HepG2 (cell line): Measurements from ENCODE around the gene CGNL1. TPM values are rescaled to one million over a fixed set of nuclear protein-coding genes. Genes with fewer than 3 reads are reported as not detected.

Source experiments
- CHCHD3 ChIP-seq: sonication (generic); formaldehyde crosslinking; IDR thresholded peaks from 2 replicates; pipeline ENCODE4 v1.8.0; 2022; ENCODE audit warnings: mild to moderate bottlenecking, missing genetic modification reagents, moderate library complexity
- DRAP1 ChIP-seq: IDR thresholded peaks from 2 replicates; pipeline ENCODE4 v1.6.1; 2016; ENCODE audit warnings: missing genetic modification reagents, missing compliant biosample characterization
- ELF1 ChIP-seq: sonication (generic); formaldehyde crosslinking; IDR thresholded peaks from 2 replicates; pipeline ENCODE4 v1.4.0; 2020; ENCODE audit warnings: missing genetic modification reagents
- ELF3 ChIP-seq: IDR thresholded peaks from 2 replicates; pipeline ENCODE4 v1.6.1; 2016; ENCODE audit warnings: missing genetic modification reagents, missing compliant biosample characterization
- GRHL1 ChIP-seq: sonication (generic); formaldehyde crosslinking; conservative IDR thresholded peaks from 2 replicates; pipeline ENCODE4 v1.8.0; 2022; ENCODE audit warnings: missing genetic modification reagents
- HNRNPK ChIP-seq: fragments of 200-400 bp; formaldehyde crosslinking; IDR thresholded peaks from 2 replicates; pipeline ENCODE4 v1.6.1; 2018; ENCODE audit warnings: low read length, low read depth, moderate library complexity, mild to moderate bottlenecking; ENCODE audit not compliant: poor library complexity, severe bottlenecking
- IRF9 ChIP-seq: sonication (generic); formaldehyde crosslinking; IDR thresholded peaks from 2 replicates; pipeline ENCODE4 v1.8.0; 2022; ENCODE audit warnings: missing genetic modification reagents, mild to moderate bottlenecking, borderline replicate concordance
- KDM5A ChIP-seq: fragments of 200-600 bp; sonication (generic); IDR thresholded peaks from 2 replicates; pipeline ENCODE4 v1.7.0; 2018; ENCODE audit warnings: antibody characterized with exemption, mild to moderate bottlenecking, low read length, borderline replicate concordance
- KDM6A ChIP-seq: IDR thresholded peaks from 2 replicates; pipeline ENCODE4 v1.6.1; 2016; ENCODE audit warnings: low read depth
- POGK ChIP-seq: sonication (generic); formaldehyde crosslinking; conservative IDR thresholded peaks from 2 replicates; pipeline ENCODE4 v1.8.0; 2022; ENCODE audit warnings: mild to moderate bottlenecking, moderate library complexity, missing genetic modification reagents
- SKI ChIP-seq: fragments of 450-650 bp; IDR thresholded peaks from one replicate; pipeline ENCODE4 v1.6.1; 2018; ENCODE audit warnings: mild to moderate bottlenecking; ENCODE audit not compliant: partially characterized antibody
- SOX13 ChIP-seq, 3 experiments: fragments of 450-650 bp in 1 of 3; sonication (generic) in 1 of 3; formaldehyde crosslinking in 1 of 3; IDR thresholded peaks in 2 of 3; conservative IDR thresholded peaks in 1 of 3; 2 replicates each; pipeline versions ENCODE4 v1.5.0 to v1.6.1; 2016 to 2020; ENCODE audit warnings: antibody characterized with exemption in 1 of 3, mild to moderate bottlenecking in 1 of 3, missing compliant biosample characterization in 1 of 3, missing genetic modification reagents in 1 of 3, moderate library complexity in 1 of 3
- STAT6 ChIP-seq: sonication (generic); formaldehyde crosslinking; IDR thresholded peaks from 2 replicates; pipeline ENCODE4 v1.4.0; 2020; ENCODE audit warnings: missing genetic modification reagents, mild to moderate bottlenecking, borderline replicate concordance
- TBX2 ChIP-seq: sonication (generic); formaldehyde crosslinking; IDR thresholded peaks from 2 replicates; pipeline ENCODE4 v1.5.0; 2020; ENCODE audit warnings: missing genetic modification reagents, mild to moderate bottlenecking, borderline replicate concordance
- ZNF207 ChIP-seq: fragments of 450-650 bp; IDR thresholded peaks from 2 replicates; pipeline ENCODE4 v1.6.1; 2016; ENCODE audit warnings: antibody characterized with exemption, borderline replicate concordance
- ZNF264 ChIP-seq: sonication (generic); formaldehyde crosslinking; IDR thresholded peaks from 2 replicates; pipeline ENCODE4 v1.4.0; 2020; ENCODE audit warnings: missing genetic modification reagents
- ZNF547 ChIP-seq: sonication (generic); formaldehyde crosslinking; IDR thresholded peaks from 2 replicates; pipeline ENCODE4 v1.5.1; 2020; ENCODE audit warnings: mild to moderate bottlenecking, missing genetic modification reagents
- ZNF589 ChIP-seq: sonication (generic); formaldehyde crosslinking; conservative IDR thresholded peaks from 2 replicates; pipeline ENCODE4 v1.8.0; 2022; ENCODE audit warnings: mild to moderate bottlenecking, moderate library complexity, missing genetic modification reagents
- ZNF615 ChIP-seq: sonication (generic); formaldehyde crosslinking; IDR thresholded peaks from 2 replicates; pipeline ENCODE4 v1.5.0; 2020; ENCODE audit warnings: mild to moderate bottlenecking, missing genetic modification reagents, borderline replicate concordance
- ZNF772 ChIP-seq: sonication (generic); formaldehyde crosslinking; IDR thresholded peaks from 2 replicates; pipeline ENCODE4 v1.5.0; 2020; ENCODE audit warnings: mild to moderate bottlenecking, missing genetic modification reagents
- ZNF891 ChIP-seq: sonication (generic); formaldehyde crosslinking; IDR thresholded peaks from 2 replicates; pipeline ENCODE4 v1.5.0; 2020; ENCODE audit warnings: mild to moderate bottlenecking, missing genetic modification reagents
- polyA plus RNA-seq, 8 experiments: library from polyadenylated mRNA; depleted of rRNA in 3 of 8; stranded (reverse) in 7 of 8; unstranded in 1 of 8; fragments of >200 nt; fragmentation: Illumina TruSeq in 4 of 8; extraction: Trizol in 4 of 8; gene quantifications; 2 replicates each; pipeline versions ENCODE4 v1.2.1 to v1.2.3, GENCODE V29; 2011 to 2016; ENCODE audit warnings: low read depth in 4 of 8, missing spikeins in 1 of 8, mixed read lengths in 1 of 8; ENCODE audit not compliant: insufficient read depth in 1 of 8
- total RNA-seq, 5 experiments: library from RNA; depleted of rRNA; stranded (reverse); fragments of >200 nt; fragmentation: Illumina TruSeq; extraction: Trizol; gene quantifications; 2 replicates each; pipeline ENCODE4 v1.2.3, GENCODE V29; 2016; ENCODE audit warnings: low read depth in 1 of 5

The CGNL1 gene
- total and polyA plus RNA-seq, 2 of the 13 experiments (the other 11 are each of a cell fraction or from before 2014, with no cell fraction given): 5.6 to 15.6 TPM

- peak; percentile 56; the same call in 1 of the 2 replicates for TF ChIP-seq POGK (CRISPR knock-in tag)
- no peak for TF ChIP-seq CHCHD3 (CRISPR knock-in tag)
- TF ChIP-seq ELF1 (CRISPR knock-in tag): no peak
- TF ChIP-seq ZNF207: no peak
- TF ChIP-seq KDM5A: no peak
- TF ChIP-seq IRF9: peak; percentile 35; the same call in 1 of the 2 replicates
- TF ChIP-seq HNRNPK: no peak
- no peak for TF ChIP-seq ZNF615 (CRISPR knock-in tag)
- TF ChIP-seq SKI: no peak
- no peak for TF ChIP-seq DRAP1 (CRISPR knock-in tag)
- peak; percentile 76; the same call in 1 of the 2 replicates for TF ChIP-seq ZNF264 (CRISPR knock-in tag)
- no peak for TF ChIP-seq ZNF891 (CRISPR knock-in tag)
- 0 out of 2 replicates have a peak, but pooled peaks have one; percentile 53 for TF ChIP-seq TBX2 (CRISPR knock-in tag)
- TF ChIP-seq GRHL1: no peak
- TF ChIP-seq ZNF589: no peak
- TF ChIP-seq ZNF547 (CRISPR knock-in tag): peak; percentile 67; the same call in 1 of the 2 replicates
- no peak for TF ChIP-seq KDM6A (CRISPR knock-in tag)
- TF ChIP-seq ZNF772: no peak; the same call in 1 of the 2 replicates
- TF ChIP-seq STAT6 (CRISPR knock-in tag): no peak
- TF ChIP-seq ELF3 (CRISPR knock-in tag): no peak
- TF ChIP-seq SOX13 (IDR thresholded peaks at IDR 0.05): no peak
- peak in 1 of 2 experiments; percentile 10; a peak in 1 of 4 replicates for TF ChIP-seq SOX13 (CRISPR knock-in tag; conservative IDR thresholded peaks at IDR 0.05 in 1 of 2, IDR thresholded peaks at IDR 0.05 in 1 of 2)
Measured at GRCh38 chr15:57376696-57377477, 582 bp downstream of the CGNL1 start (continued).
